Measurements from ENCODE around the gene C3orf18.

GRCh38 chr3:50587373-50587772, 19.8 kb upstream of the C3orf18 start:
- TF ChIP-seq CTCF (IDR thresholded peaks at IDR 0.05) (no peak), POLR2A (IDR thresholded peaks at IDR 0.05) (no peak)

Measured in sigmoid colon (tissue), 3 donors.